Endothelial cell of umbilical vein (primary cell): Measurements from ENCODE around the gene SNURF.

Source experiments
- EZH2 ChIP-seq: IDR thresholded peaks from 2 replicates; pipeline ENCODE4 v1.6.1; 2012; ENCODE audit warnings: borderline replicate concordance, low read depth, mild to moderate bottlenecking, moderate library complexity, low read length, inconsistent platforms; ENCODE audit not compliant: severe bottlenecking
- POLR2A ChIP-seq: IDR thresholded peaks from 2 replicates; pipeline ENCODE4 v1.6.1; 2012; ENCODE audit warnings: low read depth, mild to moderate bottlenecking, control low read depth, low read length
- TF ChIP-seq, protein P1 (sequence below), 2 donors: IDR thresholded peaks; 1 replicate in 1 of 2; 2 replicates in 1 of 2; pipeline ENCODE4 v1.5.1; 2011; ENCODE audit warnings: low read length in 2 of 2, mild to moderate bottlenecking in 2 of 2, moderate library complexity in 2 of 2, control low read depth in 1 of 2, inconsistent platforms in 1 of 2, low read depth in 1 of 2; ENCODE audit not compliant: insufficient read depth in 1 of 2; ENCODE audit errors: extremely low read depth in 1 of 2
- TF ChIP-seq, protein P2 (sequence below): IDR thresholded peaks from 2 replicates; pipeline ENCODE4 v1.6.1; 2011; ENCODE audit not compliant: insufficient read depth, insufficient read length

GRCh38 chr15:24957691-24958090 lies 2.9 kb downstream of the SNURF start:
- TF ChIP-seq EZH2 (no peak), POLR2A (no peak)
- TF ChIP-seq, protein P1, sequence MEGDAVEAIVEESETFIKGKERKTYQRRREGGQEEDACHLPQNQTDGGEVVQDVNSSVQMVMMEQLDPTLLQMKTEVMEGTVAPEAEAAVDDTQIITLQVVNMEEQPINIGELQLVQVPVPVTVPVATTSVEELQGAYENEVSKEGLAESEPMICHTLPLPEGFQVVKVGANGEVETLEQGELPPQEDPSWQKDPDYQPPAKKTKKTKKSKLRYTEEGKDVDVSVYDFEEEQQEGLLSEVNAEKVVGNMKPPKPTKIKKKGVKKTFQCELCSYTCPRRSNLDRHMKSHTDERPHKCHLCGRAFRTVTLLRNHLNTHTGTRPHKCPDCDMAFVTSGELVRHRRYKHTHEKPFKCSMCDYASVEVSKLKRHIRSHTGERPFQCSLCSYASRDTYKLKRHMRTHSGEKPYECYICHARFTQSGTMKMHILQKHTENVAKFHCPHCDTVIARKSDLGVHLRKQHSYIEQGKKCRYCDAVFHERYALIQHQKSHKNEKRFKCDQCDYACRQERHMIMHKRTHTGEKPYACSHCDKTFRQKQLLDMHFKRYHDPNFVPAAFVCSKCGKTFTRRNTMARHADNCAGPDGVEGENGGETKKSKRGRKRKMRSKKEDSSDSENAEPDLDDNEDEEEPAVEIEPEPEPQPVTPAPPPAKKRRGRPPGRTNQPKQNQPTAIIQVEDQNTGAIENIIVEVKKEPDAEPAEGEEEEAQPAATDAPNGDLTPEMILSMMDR (IDR thresholded peaks at IDR 0.05; ENCODE audit: extremely low read depth in 1 of 2, insufficient read depth in 1 of 2, low read depth in 1 of 2, low read length in 2 of 2), result no peak
- TF ChIP-seq, protein P2, sequence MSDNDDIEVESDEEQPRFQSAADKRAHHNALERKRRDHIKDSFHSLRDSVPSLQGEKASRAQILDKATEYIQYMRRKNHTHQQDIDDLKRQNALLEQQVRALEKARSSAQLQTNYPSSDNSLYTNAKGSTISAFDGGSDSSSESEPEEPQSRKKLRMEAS, result no peak
